ENCODE measurements around the gene PCDH9.

DNA sequence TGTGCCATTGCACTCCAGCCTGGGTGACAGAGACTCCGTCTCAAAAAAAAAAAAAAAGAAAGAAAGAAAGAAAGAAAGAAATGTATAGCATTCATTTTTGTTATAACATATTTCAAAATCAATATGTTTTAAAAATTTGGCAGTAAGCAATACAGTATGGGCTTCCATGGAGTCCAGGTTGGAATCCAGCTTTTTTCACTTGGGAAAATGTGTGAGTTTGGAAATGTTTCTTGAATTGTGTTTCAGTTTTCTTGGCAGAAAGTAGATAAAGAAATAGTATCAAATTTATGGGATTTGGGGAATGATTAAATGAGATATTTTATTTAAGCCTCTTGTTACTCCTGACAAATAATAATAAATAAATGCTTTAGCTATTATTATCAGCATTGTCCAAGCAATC, 225.6 kb downstream of the PCDH9 start:
- TF ChIP-seq EZH2phosphoT487 (IDR thresholded peaks at IDR 0.05; ENCODE audit: borderline replicate concordance), result no peak
- TF ChIP-seq, protein P1, sequence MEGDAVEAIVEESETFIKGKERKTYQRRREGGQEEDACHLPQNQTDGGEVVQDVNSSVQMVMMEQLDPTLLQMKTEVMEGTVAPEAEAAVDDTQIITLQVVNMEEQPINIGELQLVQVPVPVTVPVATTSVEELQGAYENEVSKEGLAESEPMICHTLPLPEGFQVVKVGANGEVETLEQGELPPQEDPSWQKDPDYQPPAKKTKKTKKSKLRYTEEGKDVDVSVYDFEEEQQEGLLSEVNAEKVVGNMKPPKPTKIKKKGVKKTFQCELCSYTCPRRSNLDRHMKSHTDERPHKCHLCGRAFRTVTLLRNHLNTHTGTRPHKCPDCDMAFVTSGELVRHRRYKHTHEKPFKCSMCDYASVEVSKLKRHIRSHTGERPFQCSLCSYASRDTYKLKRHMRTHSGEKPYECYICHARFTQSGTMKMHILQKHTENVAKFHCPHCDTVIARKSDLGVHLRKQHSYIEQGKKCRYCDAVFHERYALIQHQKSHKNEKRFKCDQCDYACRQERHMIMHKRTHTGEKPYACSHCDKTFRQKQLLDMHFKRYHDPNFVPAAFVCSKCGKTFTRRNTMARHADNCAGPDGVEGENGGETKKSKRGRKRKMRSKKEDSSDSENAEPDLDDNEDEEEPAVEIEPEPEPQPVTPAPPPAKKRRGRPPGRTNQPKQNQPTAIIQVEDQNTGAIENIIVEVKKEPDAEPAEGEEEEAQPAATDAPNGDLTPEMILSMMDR (conservative IDR thresholded peaks at IDR 0.05; ENCODE audit: low read length), result no peak

Data from Loucy (cell line).